ENCODE measurements around the gene ATF3. TPM values are rescaled to one million over a fixed set of nuclear protein-coding genes. Genes with fewer than 3 reads are reported as not detected.

The ATF3 gene
- total RNA-seq, 1 experiment from 2014 or later: 6.0 TPM

Other genes with a start within 250 kb of the ATF3 start
- 12.6 and 14.6 TPM in 2 replicates for gene PACC1, start 193.9 kb upstream of the ATF3 start, total RNA-seq (2014; rRNA removed; shearing (Covaris generic))
- gene NENF, start 175.8 kb upstream of the ATF3 start, total RNA-seq (2014; rRNA removed; shearing (Covaris generic)): 80.0 and 109 TPM in 2 replicates
- 3.3 and 3.7 TPM in 2 replicates for gene BATF3, start 91.1 kb downstream of the ATF3 start, total RNA-seq (2014; rRNA removed; shearing (Covaris generic))
- 44.5 and 87.9 TPM in 2 replicates for gene NSL1, start 183.0 kb downstream of the ATF3 start, total RNA-seq (2014; rRNA removed; shearing (Covaris generic))
- gene TATDN3, start 183.1 kb downstream of the ATF3 start, total RNA-seq (2014; rRNA removed; shearing (Covaris generic)): 12.5 and 15.7 TPM in 2 replicates
- gene SPATA45, start 238.9 kb downstream of the ATF3 start, total RNA-seq (2014; rRNA removed; shearing (Covaris generic)): 1.8 TPM in 1 of 2 replicates, not detected in the other
- gene FLVCR1, start 249.5 kb downstream of the ATF3 start, total RNA-seq (2014; rRNA removed; shearing (Covaris generic)): 4.2 and 8.1 TPM in 2 replicates